Measurements from ENCODE around the gene HMOX1. TPM values are rescaled to one million over a fixed set of nuclear protein-coding genes. Genes with fewer than 3 reads are reported as not detected.

HMOX1 gene
- total RNA-seq, 3 donors from 2014 or later (not counting 1 experiment from before 2014, with no cell fraction given), result 7.5 to 61.6 (median 15.9) TPM

DNA sequence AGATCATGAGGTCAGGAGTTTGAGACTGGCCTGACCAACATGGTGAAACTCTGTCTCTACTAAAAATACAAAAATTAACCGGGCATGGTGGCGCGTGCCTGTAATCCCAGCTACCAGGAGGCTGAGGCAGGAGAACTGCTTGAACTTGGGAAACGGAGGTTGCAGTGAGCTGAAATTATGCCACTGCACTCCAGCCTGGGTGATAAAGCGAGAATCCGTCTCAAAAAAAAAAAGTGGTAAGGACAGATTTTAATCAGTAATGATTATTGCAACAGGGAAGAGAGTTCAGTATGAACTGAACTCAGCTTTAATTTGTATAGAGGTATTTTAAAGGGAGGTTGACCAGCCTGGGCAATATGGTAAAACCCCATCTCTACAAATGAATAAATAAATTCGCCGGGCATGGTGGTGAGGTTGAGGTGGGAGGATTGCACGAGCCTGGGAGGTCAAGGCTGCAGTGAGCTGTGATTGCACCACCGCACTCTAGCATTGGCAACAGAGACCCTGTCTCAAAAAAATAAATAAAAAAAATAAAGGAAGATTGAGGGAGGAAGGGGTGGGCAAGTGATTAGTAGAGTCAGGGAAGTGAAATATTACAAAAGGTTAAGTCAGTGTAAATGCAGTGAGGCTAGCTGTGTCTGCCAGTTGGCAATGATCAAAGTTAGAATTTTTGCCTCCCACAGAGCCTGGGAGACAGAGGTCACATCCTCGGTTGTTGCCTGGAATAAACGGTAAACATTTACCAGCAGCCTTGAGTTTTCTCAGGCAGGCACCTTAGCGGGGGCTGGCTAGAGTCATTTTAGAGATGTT lies 16.4 kb downstream of the HMOX1 start:
- ATAC-seq (no peak), DNase-seq (no peak)
- H3K27me3 ChIP-seq (ENCODE audit: control insufficient read depth, insufficient read depth, low read length), result no peaks in the 10 kb centered on the region
- intact Hi-C loops (cut with micrococcal nuclease), result no loop called here
- H3K4me3 ChIP-seq (ENCODE audit: low read length), result no peak overlapping the region
- Mint-ChIP-seq H3K4me3 (peak overlapping the region; percentile 40), H3K27ac (no peak overlapping the region), H3K4me1 (peaks cover 23 to 28% of the 10 kb centered on the region in 2 donors), H3K9me3 (no peaks in the 10 kb centered on the region), H3K27me3 (ENCODE audit: low read depth in 2 of 2) (no peaks in the 10 kb centered on the region), H3K36me3 (no peaks in the 10 kb centered on the region)
- peak overlapping the region; percentile 11 for H3K27ac ChIP-seq (ENCODE audit: low read length)
- 89% methylated on average over 11 of the region's 13 CpGs for WGBS (ENCODE audit: insufficient coverage)
- TF ChIP-seq, protein P1, sequence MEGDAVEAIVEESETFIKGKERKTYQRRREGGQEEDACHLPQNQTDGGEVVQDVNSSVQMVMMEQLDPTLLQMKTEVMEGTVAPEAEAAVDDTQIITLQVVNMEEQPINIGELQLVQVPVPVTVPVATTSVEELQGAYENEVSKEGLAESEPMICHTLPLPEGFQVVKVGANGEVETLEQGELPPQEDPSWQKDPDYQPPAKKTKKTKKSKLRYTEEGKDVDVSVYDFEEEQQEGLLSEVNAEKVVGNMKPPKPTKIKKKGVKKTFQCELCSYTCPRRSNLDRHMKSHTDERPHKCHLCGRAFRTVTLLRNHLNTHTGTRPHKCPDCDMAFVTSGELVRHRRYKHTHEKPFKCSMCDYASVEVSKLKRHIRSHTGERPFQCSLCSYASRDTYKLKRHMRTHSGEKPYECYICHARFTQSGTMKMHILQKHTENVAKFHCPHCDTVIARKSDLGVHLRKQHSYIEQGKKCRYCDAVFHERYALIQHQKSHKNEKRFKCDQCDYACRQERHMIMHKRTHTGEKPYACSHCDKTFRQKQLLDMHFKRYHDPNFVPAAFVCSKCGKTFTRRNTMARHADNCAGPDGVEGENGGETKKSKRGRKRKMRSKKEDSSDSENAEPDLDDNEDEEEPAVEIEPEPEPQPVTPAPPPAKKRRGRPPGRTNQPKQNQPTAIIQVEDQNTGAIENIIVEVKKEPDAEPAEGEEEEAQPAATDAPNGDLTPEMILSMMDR (IDR thresholded peaks at IDR 0.05), result no peak
- H3K4me1 ChIP-seq (ENCODE audit: control insufficient read depth, insufficient read depth, low read length), result peaks cover 27% of the 10 kb centered on the region
- no peaks in the 10 kb centered on the region for H3K9me3 ChIP-seq (ENCODE audit: control insufficient read depth, insufficient read depth, low read length)
- H3K36me3 ChIP-seq (ENCODE audit: control insufficient read depth, insufficient read depth, low read length), result no peaks in the 10 kb centered on the region

DNA sequence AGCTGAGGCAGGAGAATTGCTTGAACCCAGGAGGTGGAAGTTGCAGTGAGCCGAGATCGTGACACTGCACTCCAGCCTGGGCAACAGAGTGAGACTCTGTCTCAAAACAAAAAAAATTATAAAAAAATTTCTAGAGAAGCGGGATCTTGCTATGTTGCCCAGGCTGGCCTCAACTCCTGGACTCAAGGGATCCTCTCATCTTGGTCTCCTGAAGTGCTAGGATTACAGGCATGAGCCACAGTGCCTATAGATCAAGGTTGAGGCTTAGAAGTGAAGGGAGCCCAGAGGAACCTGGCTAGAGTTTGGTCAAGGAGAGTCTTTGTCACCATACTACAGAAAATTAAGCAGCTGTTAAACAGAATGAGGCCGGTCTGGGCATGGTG lies 17.7 kb downstream of the HMOX1 start:
- Mint-ChIP-seq H3K27me3 (ENCODE audit: low read depth in 2 of 2) (no peaks in the 10 kb centered on the region), H3K9me3 (no peaks in the 10 kb centered on the region), H3K4me1 (peaks cover 20 to 29% of the 10 kb centered on the region in 2 donors), H3K4me3 (peak overlapping the region; percentile 99), H3K36me3 (no peaks in the 10 kb centered on the region), H3K27ac (peak overlapping the region; percentile 93 to 94)
- Histone ChIP-seq H3K36me3 (ENCODE audit: control insufficient read depth, insufficient read depth, low read length) (peaks cover 9% of the 10 kb centered on the region), H3K9me3 (ENCODE audit: control insufficient read depth, insufficient read depth, low read length) (no peaks in the 10 kb centered on the region), H3K27ac (ENCODE audit: low read length) (no peak overlapping the region), H3K4me3 (ENCODE audit: low read length) (no peak overlapping the region), H3K4me1 (ENCODE audit: control insufficient read depth, insufficient read depth, low read length) (peaks cover 30% of the 10 kb centered on the region), H3K27me3 (ENCODE audit: control insufficient read depth, insufficient read depth, low read length) (no peaks in the 10 kb centered on the region)
- TF ChIP-seq, protein P1 (IDR thresholded peaks at IDR 0.05), result no peak
- DNase-seq (no peak), ATAC-seq (no peak)
- intact Hi-C loops (cut with micrococcal nuclease), result no loop called here
- over 99% methylated on average over 4 of the region's 4 CpGs for WGBS (ENCODE audit: insufficient coverage)

DNA sequence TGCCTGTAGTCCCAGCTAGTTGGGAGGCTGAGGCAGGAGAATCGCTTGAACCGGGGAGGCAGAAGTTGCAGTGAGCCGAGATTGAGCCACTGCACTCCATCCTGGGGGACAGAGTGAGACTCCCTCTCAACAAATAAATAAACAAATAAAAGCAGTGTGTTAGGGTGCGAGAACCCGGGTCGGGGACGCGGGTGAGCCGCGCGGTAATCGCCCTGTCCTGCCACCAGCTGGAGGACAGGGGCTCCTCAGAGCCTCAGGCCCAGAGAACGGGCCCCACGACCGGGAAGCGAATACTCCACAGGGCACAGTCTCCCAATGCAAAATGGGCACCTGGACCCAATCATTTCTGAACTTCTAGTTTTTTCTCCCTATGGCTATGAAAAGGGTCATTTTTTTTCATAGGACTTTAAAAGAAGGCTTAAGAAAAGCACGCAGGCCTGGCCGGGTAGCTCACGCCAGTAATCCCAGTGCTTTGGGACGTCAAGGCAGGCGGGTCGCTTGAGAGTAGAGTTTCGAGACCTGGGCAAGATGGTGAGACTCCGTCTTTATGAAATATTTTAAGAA lies 18.3 kb downstream of the HMOX1 start:
- TF ChIP-seq, protein P1 (IDR thresholded peaks at IDR 0.05), result no peak
- DNase-seq (no peak), ATAC-seq (no peak)
- Histone ChIP-seq H3K36me3 (ENCODE audit: control insufficient read depth, insufficient read depth, low read length) (peaks cover 15% of the 10 kb centered on the region), H3K9me3 (ENCODE audit: control insufficient read depth, insufficient read depth, low read length) (no peaks in the 10 kb centered on the region), H3K27ac (ENCODE audit: low read length) (peak overlapping the region; percentile 85), H3K4me1 (ENCODE audit: control insufficient read depth, insufficient read depth, low read length) (peaks cover 27% of the 10 kb centered on the region), H3K27me3 (ENCODE audit: control insufficient read depth, insufficient read depth, low read length) (no peaks in the 10 kb centered on the region), H3K4me3 (ENCODE audit: low read length) (peak overlapping the region; percentile 90)
- no peaks in the 10 kb centered on the region for H3K36me3 Mint-ChIP-seq
- intact Hi-C loops (cut with micrococcal nuclease), result no loop called here
- 81% methylated on average over 23 of the region's 24 CpGs for WGBS (ENCODE audit: insufficient coverage)
- H3K27ac Mint-ChIP-seq, result peak overlapping the region; percentile 93 to 94
- peak overlapping the region; percentile 99 for H3K4me3 Mint-ChIP-seq
- H3K4me1 Mint-ChIP-seq, result peaks cover 19 to 23% of the 10 kb centered on the region in 2 donors
- no peaks in the 10 kb centered on the region for H3K27me3 Mint-ChIP-seq (ENCODE audit: low read depth in 2 of 2)
- no peaks in the 10 kb centered on the region for H3K9me3 Mint-ChIP-seq
